Right lobe of liver (tissue), 4 donors: ENCODE measurements around the gene PLXNA1.

Experiments
- CTCF ChIP-seq, 4 donors: fragments of 200-600 bp in 3 of 4; fragments of 450-650 bp in 1 of 4; IDR thresholded peaks; one replicate each; pipeline versions ENCODE4 v1.5.1 to v1.8.0; 2016 to 2022; ENCODE audit warnings: antibody characterized with exemption in 4 of 4, mild to moderate bottlenecking in 2 of 4
- POLR2A ChIP-seq: fragments of 450-650 bp; IDR thresholded peaks from one replicate; pipeline ENCODE4 v1.6.1; 2017; ENCODE audit warnings: antibody characterized with exemption, mild to moderate bottlenecking
- donor health status: DM: no; HTN: no; CAD: no.
- donor health status: DM: no; HTN: no; CAD: no.
- donor health status: DM: no; HTN: yes; CAD: no.

DNA sequence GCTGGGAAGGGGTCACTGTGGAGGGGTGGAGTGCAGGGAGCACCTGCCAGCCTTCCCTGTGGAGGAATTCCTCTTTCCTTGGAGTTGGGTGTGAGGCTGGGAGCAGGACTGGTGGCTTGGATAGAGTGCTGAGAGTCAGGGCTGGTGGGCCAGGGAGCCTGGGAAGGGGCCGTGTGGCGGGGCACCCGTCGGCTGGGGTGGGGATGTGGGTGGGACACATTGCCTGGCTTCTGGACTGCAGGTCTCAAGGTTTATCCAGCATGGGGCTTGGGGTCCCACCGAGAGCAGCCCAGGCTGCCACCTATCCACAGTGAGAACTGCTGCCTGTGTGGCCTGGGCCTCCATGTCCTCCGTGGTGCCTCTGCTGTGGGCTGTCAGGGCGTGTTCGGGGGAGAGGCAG, 4.7 kb downstream of the PLXNA1 start:
- TF ChIP-seq CTCF (IDR thresholded peaks at IDR 0.05) (no peak), POLR2A (no peak)
